ENCODE data around the gene IRGQ.
"Not testable (repeated sequence)": the region's sequence is repeated elsewhere in the genome, so short reads cannot be mapped to it uniquely, and the experiment has no call there.

The IRGQ gene

DNA sequence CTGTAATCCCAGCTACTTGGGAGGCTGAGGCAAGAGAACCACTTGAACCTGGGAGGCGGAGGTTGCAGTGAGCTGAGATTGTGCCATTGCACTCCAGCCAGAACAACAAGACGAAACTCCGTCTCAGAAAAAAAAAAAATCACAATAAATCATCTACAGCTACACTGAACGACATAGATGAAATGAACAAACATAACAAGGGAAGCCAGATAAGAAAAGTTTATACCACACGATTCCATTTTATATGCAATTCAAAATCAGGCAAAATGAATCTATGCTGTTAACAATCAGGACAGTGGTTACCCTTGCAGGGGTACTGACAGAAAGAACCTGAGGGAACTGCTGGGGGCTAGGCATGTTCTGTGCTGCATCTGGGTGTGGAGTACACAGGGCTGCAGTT lies 26.3 kb downstream of the IRGQ start:
- no peak for DNase-seq

DNA sequence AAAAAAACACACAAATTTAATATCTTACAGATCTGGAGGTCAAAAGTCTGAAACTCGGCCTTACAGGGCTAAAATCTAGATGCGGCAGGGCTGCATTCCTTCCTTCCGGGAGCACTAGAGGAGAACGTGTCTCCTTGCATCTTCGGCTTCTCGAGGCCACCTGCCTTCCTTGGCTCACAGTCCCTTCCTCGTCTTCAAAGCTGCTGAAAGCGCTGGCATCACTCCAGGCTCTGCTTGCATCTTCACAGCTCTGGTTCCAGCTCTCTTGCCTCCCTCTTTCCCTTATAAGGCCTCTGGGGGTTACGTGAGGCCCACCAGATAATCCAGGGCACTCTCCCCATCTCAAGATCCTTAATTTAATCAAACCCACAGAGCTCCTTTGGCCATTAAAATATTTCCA lies 31.1 kb downstream of the IRGQ start:
- no peak for DNase-seq

GRCh38 chr19:43563816-43564457 lies 32.0 kb downstream of the IRGQ start:
- DNase-seq = peak; percentile 20

- peak; percentile 100 for DNase-seq
These were observed 33.2 kb downstream of the IRGQ start for GRCh38 chr19:43562698-43563241.

DNA sequence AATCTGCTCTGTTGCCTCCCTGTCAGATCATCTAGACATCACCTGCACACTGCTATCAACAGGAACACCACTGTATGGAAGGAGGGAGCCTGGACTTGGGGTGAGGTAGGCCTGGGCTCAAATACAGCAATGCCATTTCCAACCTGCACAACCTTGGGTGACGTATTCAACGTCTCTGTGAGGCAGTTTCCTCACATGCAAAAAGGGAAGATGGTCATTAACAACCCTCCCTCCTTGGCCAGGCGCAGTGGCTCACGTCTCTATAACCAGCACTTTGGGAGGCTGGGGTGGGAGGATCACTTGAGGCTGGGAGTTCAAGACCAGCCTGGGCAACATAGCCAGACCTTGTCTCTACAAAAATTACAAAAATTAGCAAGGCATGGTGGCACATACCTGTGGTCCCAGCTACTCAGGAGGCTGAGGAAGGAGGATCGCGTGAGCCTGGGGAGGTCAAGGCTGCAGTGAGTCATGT lies 33.7 kb downstream of the IRGQ start:
- no peak for DNase-seq

GRCh38 chr19:43561139-43561970 lies 34.6 kb downstream of the IRGQ start:
- no peak for DNase-seq

DNA sequence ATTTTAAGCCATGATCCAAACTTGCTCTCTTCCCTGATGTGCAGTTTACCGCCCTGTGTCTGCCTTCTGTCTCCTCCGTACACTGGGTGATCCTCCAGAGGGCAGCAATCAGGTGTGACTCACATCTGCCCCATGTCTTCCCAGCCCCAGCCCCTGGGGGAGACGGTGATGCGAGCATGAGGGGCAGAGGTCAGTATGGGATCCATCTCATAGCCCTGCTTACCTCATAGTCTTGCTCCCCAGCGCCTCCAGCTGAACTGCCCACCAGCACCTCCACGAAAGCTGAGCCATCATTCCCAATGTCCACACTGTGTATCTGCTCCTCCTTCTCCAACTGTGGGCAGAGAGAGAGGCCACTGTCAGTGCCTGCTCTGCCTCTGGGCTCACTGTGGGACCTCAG lies 35.2 kb downstream of the IRGQ start:
- DNase-seq = peak; percentile 37

DNA sequence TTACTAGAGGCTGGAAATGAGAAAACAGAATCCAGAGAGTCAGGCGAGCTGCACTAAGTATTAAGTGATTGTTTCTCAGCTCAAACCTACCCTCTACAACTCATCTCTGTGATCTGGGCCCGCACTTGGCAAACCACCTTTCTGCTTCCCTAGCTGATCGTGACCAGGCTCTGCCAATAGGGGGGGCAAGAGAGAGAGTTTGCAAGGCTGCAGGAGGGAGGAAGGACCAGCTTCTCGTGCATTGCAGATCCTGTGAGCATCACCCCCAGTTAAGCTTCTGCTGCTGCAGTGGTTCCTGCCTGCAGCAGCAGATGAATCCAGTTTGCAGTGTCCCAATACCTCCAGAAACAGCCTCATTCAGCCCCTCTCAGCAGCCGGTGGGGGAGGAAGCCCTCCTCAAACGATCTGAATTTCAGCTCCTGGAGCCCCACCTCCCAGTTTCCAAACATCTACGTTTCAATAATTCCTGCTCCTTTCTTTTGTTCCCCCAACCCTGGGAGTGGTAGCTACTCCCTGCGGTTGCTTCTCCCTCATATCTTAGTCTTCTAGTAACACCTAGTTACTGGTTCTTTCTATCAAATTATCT lies 40.7 kb downstream of the IRGQ start:
- peak; percentile 78 for DNase-seq

DNA sequence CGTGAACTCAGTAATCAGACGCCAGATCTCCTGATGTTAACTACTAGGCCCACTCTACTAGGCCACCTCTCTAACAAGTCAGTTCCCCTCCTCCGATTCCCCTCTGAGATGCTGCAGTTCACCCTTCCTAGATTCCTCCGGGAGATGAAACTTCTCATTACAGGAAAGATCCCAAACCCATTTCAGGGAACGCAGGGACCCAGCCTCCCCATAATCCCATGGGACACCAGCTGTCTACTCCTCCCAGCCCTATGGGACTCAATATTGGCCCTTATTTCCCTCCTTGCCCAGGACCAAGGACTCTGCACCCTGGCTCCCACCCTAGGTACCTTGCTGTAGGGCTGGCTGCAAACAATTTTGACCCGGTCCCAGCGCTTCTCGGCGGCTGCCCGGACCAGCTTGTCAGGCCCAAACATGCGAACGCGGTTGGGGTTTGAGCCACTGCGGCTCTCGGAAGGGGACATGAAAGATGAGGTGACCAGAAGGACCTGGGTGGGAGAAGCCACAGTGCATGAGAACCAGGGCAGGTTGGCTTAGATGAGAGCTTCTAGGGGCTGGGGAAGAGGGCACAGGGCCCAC lies 41.5 kb downstream of the IRGQ start:
- no peak for DNase-seq

GRCh38 chr19:43553656-43554055 lies 42.3 kb downstream of the IRGQ start:
- no peak for DNase-seq

DNA sequence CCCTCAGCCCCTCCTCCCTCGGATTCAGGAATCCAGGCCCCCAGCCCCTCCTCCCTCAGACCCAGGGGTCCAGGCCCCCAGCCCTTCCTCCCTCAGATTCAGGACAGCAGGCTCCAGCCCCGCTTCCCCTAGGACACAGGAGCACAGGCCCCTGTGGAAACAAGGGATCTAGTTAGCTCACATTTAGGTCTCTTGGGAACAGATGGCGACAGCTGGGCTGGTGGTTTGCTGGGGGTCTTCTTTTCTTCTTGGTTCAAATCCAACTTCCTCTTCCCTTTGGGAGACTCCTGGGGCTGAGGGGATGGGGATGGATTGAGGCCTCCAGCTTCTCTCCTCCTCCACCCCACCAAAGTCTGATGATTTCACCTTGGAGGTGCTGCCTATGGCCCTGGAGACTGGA lies 43.3 kb downstream of the IRGQ start:
- DNase-seq = no peak

- DNase-seq = no peak
These were observed 43.8 kb downstream of the IRGQ start for GRCh38 chr19:43552198-43552450.

- no peak for DNase-seq
These were observed 44.3 kb downstream of the IRGQ start for GRCh38 chr19:43551399-43552197.

GRCh38 chr19:43548706-43549105 lies 47.2 kb downstream of the IRGQ start:
- no peak for DNase-seq

- not testable (repeated sequence) for DNase-seq
These were observed 48.0 kb downstream of the IRGQ start for GRCh38 chr19:43547926-43548325.

DNA sequence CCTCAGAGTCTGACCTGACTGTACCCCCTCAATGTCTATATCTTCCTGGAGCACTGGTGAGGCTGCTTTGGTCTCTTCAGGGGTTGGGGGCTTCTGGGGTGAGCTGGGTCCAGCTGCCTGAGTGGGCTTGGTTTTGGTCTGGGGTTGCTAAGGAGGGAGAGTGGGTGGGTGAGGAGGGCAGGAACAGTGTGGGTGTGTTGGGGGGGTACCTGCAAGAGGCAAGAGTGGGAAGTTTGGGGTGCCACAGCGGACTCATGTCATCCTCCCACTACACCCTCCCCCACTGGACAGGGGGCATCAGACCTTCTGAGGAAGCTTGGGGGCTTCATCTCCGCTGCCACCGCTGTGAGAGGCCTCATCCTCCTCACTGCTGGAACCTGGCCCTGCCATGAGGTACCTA lies 49.4 kb downstream of the IRGQ start:
- no peak for DNase-seq

GRCh38 chr19:43545981-43546380 lies 50.0 kb downstream of the IRGQ start:
- no peak for DNase-seq

DNA sequence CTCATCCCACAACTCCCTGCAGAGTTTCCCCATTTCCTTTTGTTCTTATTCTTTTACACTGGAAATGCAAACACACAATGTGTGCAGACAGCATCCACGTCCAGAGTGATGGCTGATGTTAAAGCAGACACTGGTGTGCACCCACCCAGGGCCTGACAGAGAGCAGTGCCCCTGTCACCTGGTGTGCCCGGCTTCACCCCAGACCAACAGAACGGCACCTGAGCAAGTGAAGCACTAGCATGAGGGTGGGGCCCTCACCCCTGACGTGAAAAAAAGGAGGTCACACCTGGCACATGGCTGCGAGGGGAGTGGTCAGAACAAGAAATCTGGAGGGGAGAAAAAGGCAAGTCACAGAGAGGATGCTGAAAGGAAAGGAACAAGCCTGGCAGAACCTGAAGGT lies 50.7 kb downstream of the IRGQ start:
- DNase-seq = no peak

GRCh38 chr19:43544077-43544476 lies 51.9 kb downstream of the IRGQ start:
- no peak for DNase-seq

DNA sequence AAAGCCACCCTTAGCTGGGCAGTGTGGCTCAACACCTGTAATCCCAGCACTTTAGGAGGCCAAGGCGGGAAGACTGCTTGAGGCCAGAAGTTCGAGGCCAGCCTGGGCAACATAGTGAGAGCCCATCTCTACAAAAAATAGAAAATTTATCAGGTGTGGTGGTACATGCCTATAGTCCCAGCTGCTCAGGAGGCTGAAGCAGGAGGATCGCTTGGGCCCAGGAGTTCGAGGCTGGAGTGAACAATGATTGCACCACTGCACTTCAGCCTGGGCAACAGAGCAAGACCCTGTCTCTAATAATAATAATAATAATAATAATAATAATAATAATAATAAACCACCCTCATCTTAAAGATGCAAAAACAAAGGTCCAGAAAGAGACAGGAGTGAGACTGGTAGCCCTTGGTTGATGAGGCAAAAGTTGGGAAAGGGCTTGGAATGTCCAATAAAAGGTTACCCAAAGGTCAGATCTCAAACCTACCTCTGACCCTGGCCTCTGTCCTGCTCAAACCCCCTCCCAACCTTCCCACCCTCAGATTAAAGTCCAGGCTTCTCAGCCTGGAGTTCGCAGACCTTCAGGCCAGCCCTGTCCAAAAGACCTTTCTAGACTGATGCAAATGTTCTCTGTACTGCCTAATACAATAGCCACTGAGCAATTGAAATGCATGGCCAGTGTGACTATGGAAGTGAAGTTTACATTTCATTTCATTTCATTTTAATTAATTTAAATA lies 53.8 kb downstream of the IRGQ start:
- DNase-seq = no peak

GRCh38 chr19:43540381-43540780 lies 55.6 kb downstream of the IRGQ start:
- DNase-seq = no peak

DNA sequence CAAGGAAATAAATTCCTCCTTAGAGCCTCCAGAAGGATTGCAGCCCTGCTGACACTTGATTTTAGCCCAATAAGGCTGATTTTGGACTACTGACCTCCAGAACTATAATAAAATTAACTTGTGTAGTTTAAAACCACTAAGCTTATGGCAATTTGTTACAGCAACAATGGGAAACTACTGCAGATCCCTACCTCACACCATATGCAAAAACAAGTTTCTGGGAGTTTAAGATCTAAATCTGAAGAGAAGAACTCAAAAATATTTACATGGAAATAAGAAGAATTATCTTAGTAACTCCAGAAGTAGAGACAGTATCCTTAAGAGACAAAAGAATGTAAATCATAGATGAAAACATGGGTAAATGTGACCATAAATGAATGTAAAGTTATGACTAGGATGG lies 57.0 kb downstream of the IRGQ start:
- no peak for DNase-seq

Data from MV-4-11 (cell line).